Stimulated activated CD4-positive, alpha-beta T cell treated with anti-CD3 and anti-CD28 coated beads, Interleukin-4, amount 100 ng/mL, for 24 hours (primary cell): Measurements from ENCODE around the gene TMEM60.
A peak's percentile ranks its signal among the peaks of the same experiment; 100 is the strongest.
"Not testable (repeated sequence)": the region's sequence is repeated elsewhere in the genome, so short reads cannot be mapped to it uniquely, and the experiment has no call there.

Experiments
- DNase-seq: peaks from one replicate; pipeline ENCODE4 v3.0.0-alpha.2; 2020

TMEM60 gene, protein sequence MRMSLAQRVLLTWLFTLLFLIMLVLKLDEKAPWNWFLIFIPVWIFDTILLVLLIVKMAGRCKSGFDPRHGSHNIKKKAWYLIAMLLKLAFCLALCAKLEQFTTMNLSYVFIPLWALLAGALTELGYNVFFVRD

DNA sequence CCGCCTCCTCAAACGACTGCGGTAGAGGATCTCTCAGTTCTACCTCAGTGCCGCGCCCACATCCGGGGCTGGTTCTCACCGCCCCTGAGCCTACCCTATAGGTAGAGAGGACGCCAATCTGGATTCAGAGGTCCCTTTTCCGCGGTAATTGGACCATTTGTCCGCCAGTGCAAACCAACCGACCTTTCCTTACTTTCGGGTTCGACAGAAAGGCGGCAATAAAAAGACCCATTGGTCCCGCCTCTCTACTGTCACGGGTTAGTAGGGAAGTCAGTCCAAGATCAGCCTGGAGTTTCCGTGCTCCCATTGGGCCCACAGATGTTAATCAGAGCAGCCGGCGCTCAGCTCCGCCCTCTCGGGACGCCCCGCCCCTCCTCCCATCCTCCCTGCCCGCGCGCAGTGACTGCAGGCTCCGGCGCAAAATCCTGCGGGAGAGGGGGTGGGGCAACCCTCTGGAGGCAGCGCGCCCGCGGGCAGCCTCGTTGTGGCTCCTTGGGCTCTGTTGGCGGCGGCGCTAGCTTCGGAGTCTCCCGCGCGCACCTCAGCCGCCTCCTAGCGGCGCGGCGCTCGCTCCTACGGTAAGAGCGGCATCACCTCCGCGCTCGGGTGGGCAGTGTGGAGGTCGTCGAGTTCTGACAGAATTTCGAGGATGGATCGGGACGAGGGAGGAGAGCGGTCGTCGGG lies at the start of gene TMEM60, which contains the start of gene PHTF2:
TSS of gene TMEM60 (minus strand) at position 41 of the 684 bp plus-strand sequence. CDS start 4,061 bp downstream, outside the sequence.
TSS of gene PHTF2 (plus strand) at position 380 of the 684 bp plus-strand sequence.
- DNase-seq: peak; percentile 94

DNA sequence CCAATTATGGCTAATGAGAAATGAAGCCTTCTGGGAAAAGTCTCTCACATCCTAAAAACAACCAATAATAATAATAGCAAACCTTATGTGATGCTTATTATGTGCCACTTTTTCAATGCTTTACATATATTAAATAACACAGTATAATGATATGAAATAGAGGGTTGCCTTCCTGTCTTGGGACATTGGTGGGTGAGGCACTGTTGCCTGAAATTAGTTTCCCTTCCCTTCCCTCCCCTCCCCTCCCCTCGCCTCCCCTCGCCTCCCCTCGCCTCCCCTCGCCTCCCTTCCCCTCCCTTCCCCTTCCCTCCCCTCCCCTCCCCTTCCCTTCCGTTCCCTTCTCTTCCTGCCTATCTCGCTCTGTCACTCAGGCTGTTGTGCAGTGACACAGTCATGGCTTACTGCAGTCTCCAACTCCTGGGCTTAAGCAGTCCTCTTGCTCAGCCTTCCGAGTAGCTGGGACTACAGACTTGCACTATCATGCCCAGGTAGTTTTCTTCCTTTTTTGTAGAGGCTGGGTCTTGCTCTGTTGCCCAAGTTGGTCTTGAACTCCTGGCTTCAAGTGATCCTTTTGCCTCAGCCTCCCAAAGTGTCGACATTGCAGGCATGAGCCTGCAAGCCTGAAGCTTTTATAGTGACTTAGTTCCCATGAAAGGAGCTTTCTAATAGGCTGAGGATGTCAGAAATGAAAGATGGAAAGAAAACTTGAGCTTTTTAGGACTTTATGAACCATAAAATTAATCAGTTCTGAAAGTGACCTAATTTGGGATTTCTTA lies 48.3 kb upstream of the TMEM60 start:
- no peak for DNase-seq

DNA sequence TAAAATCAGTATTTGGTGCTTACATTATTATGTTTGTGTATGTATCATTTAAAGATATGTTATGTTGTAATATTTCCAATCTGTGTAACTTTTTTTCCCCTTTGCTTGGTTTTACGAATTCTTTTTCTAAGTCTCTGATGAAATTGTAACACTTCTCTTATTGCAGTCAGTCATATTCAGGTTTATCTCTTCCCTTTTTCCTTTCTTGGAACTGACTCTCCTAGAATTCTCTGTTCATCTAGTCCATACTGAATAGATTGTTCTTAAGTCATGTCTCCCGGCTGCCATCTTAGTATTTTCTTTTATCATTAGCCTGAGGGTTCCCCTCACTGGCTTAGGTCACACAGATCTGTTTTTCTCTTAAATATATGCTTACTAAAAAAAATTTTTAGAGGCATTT lies 45.0 kb upstream of the TMEM60 start:
- no peak for DNase-seq

DNA sequence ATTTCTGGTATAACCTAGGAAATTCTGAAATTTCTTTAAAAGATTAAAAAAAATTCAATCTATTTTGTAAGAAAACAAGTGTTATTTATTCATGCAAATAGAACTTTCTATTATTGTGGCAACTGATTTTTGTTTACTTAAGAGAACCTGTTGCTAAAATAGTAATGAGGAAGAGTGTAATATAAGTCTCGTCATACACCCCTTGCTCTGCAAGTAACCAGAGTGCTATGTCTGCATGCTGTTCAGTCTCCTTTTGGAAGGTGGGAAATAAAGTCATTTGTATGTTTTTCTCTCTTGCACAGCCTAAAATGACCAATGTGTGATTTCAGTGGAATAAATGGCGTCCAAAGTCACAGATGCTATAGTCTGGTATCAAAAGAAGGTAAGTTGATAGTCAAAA lies 41.7 kb upstream of the TMEM60 start:
- DNase-seq: no peak

DNA sequence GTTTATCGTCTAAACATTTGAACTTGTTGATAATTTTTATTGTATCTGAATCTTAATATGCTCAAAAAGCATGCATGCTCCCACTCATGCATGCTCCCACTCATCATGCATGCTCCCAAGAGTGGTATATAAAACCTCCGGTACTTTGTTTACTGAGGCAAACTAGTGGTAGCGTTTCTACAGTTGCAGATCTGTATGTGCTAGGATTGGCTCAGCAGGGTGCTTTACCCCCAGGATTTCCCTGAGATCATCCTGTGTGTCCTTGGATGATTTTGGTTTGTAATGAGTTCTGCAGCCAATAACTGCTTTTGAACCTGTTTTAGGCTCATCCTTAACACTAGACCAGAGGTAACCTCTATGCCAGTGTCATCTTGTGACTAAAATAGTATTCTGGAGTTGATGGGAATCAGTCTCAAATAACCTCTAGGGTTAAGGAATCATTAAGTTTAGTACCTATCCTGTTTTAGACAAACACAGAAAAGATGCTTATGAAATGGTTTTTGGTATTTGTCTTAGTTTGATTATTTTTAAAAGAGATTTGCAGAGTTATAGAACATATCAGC lies 40.8 kb upstream of the TMEM60 start:
- DNase-seq: no peak

DNA sequence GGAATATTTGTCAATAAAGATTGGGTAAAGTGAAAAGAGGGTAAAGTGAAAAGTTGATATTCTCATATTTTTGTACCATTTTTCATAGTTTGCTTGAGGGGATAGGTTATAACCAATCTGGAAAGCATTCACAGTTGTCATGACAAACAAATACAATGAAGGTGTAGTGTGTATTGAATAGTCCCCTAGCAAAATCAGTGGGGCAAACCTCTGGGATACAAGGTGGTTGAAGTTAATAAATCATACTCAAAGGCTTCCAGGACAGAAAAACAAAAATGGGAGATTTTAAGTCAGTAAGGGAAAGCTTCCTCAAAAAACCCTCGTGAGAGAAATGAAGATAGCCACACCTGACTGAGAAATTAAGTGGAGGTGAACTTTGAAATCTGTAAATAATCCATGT lies 39.7 kb upstream of the TMEM60 start:
- DNase-seq: no peak

DNA sequence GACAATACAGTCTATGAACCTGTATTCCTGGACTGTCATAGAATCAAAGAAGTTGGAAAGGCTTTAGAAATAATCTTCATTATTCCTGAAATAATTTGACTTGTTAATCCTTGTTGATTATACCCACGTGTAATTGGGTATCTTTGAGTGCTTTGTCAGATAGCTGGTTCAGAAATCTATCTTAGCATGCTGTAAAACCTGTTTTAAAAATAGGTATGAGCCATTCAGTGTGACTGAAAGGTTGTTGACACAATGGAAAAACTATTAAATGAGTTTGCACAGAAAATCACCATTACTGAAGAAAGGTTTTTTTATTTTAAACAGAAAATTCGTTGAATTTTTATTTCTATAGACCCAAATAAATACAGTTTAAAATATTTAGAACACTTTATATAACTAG lies 39.0 kb upstream of the TMEM60 start:
- no peak for DNase-seq

DNA sequence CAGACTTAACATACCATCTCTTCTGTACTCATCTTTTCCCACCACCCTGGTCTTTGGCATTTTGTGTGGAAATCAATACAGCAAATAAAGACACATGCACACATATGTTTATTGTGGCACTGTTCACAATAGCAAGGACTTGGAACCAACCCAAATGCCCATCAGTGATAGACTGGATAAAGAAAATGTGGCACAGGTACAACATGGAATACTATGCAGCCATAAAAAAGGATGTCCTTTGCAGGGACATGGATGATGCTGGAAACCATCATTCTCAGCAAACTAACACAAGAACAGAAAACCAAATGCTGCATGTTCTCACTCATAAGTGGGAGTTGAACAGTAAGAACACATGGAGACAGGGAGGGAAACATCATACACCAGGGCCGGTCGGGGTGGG lies 38.2 kb upstream of the TMEM60 start:
- not testable (repeated sequence) for DNase-seq

DNA sequence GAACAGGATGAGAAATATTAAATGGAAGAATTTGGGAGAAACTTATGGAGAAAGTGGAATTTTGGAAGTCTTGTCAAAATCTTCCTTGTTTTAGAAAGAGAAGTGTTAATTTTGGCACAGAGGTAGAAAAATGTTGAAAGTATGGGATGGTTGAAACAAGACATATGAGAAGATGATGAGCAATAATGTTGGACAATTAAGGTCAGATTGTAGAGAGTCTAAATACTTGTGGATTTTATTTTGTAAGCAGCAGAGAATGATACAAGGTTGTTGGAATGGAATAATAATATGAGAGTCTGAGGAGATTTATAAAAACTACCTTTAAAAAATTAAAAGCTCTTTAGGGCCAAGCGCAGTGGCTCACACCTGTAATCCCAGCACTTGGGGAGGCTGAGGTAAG lies 34.9 kb upstream of the TMEM60 start:
- no peak for DNase-seq

DNA sequence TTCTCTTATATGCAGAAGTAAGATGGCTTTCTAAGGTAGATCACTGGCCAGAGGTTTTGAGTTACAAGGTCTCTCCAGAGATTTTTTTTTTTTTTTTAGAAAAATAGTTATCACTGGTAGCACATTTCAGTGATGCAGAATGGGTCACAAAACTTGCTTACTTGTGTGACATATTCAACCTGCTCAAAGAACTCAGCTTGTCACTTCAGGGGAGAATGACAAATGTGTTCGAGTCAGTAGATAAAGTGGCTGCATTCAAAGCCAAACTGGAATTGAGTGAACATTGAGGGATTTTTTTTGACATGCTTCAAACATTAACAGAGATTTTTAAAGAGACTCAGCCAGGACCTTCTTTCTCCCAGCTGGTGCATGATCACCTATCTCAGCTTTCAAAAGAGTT lies 33.7 kb upstream of the TMEM60 start:
- DNase-seq: no peak

DNA sequence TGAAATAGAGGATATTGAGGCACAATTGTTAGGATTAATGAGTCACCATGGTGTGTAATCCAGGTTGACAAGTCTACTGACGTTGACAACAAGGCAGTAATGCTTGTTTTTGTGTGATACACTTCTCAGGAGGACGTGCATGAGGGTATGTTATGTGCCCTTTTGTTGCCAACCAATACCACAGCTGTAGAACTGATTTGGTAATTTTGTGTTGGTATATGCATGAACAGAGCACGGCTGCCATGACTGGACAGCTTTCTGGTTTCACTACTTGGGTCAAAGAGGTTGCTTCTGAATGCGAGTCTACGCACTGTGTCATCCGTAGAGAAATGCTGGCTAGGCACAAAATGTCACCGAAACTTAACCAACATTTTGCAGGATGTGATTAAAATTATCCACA lies 33.2 kb upstream of the TMEM60 start:
- peak; percentile 57 for DNase-seq

DNA sequence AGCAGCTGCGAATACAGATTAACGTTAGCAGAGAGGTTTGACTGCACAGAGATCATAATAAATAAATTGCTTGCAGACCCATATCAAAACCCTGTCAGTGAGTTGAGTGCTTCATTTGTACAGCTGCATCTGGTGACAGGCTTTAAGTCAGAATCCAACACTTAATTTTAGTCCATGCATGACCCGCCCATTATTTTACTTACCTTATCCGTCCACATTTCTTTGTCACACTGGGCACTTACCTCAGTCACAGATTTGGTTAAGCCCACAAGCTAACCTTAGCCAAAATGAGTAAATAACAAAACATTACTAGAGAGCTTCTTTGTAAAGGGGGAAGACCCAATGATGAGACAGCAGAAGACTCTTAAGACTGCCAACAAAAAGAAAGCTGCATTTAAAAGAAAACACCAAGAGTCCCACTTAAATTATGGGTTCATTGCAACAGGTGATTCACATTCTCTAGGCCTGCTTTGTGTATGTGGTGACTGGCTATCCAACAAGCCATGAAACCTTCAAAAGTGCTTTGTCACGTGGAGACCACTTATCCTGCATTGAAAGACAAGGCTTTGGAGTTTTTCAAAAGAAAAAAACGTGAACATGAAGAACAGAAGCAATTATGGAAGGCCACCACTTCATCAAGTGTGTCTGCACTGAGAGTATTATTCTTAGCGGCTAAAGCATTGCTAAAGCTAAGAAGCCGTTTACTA lies 32.6 kb upstream of the TMEM60 start:
- DNase-seq: no peak

DNA sequence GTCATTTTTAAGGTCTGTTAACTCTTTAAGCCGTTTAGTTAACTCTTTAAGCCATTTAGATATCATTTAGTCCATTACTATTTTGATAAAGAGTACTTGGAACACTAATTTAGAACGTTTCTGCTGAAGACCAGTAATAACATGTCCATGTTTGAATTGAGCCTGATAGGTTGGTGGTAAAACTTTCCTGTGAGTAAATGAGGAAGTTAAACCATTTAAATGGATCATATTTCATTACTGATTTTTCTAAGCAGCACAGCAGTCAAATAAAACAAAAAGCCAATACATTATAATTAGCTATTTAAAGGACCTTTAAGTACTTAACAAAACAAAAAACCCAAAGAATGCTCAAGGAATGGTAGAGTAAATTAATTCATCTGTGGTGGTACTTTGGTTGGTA lies 29.8 kb upstream of the TMEM60 start:
- DNase-seq: no peak

DNA sequence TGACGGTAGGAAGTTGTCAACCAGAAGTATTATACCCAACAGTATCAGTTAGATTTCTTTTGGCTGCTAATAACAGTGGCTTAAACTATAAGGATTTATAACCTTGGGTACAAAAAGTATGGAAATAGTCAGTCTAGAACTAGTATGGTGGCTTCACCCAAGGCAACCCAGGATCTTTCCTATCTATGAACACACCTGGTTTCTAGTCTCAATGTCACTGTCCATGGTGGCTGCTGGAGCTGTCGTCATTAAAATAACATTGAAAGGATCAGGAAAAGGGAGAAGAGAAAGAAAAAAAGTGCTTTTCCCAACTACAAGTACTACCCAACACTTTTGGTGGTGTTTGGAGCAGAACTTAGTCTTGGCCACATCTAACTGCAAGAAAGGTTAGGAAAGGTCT lies 28.1 kb upstream of the TMEM60 start:
- DNase-seq: no peak

DNA sequence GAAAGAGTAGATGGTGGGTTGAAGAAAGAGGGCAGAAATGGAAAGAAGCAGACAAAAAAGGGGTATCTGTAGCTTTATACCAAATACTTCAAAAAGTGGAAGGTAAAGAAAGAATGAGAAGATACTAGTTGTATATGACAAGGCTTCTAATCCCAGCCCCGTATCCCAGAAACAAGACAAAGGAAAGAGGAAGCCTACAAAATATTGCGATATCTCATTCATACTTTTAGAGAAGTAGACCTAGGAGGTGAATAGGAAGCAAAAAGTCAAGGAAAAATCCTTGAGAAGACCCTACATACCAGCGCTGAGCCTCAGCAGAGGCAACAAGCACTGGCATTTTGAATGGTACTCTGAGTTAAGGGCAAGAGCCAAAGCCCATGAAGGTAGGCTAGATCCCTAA lies 26.9 kb upstream of the TMEM60 start:
- no peak for DNase-seq

DNA sequence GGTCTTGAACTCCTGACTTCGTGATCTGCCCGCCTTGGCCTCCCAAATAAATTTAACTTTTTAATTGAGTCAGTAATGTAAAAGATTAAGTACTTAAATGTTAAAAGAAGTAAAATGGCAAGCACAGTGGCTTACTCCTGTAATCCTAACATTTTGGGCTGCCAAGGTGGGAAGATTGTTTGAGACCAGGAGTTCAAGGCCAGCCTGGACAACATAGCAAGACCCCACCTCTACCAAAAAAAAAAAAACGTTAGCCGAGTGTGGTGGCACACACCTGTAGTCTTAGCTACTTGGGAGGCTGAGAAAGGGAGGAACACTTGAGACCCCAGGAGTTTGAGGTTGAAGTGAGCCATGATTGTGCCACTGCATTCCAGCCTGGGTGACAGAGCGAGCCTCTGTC lies 26.4 kb upstream of the TMEM60 start:
- no peak for DNase-seq

DNA sequence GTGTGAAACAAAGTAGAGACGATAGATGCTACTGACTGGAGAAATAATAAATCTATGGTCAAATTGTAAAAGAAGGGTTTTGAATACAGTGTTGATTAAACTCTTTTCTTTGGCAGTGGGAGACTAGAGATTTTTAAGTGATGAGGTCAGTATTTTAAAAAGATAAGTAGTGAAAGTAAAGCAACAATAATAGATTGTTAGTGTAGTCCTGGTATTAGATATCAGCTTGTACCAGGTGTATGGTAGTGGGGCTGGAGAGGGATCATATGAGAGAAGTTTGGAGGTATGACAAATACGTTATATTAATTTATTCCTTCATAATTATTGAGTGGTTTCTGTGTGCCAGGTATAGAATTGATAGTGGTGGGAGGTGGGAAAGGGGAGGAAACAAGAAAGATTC lies 25.6 kb upstream of the TMEM60 start:
- no peak for DNase-seq

DNA sequence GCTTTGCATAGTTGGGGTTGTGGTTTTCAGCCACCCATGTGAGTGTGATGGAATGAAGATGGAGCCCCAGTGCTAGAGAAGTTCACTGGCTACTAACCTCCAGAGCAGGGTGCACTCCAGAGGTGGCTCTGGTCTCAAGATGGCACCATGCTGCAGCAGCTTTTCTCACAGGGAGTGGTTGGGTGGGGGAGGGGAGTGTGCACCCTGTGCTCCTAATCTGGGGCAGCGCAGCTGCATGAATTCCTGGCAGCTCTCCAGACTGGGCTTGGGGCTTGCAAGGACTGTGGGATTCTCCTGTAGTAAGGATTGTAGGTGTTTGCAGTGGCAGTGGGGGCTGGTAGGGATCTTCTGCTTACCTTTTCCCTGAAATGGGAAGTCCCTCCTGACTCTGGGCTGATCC lies 24.0 kb upstream of the TMEM60 start:
- no peak for DNase-seq

DNA sequence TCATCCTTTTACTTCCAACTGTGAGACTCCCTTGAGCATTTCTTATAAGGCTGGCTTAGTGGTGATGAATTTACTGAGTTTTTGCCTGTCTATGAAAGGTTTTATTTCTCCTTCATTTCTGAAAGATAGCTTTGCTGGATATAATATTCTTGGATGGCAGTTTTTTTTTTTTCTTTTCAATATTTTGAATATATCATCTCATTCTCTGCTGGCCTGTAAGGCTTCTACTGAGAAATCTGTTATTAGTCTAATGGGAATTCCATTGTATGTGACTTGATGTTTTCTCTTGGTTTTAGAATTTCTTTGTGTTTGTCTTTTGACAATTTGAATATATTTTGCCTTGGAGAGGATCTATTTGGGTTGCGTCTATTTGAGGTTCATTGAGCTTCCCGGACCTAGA lies 22.7 kb upstream of the TMEM60 start:
- DNase-seq: no peak

DNA sequence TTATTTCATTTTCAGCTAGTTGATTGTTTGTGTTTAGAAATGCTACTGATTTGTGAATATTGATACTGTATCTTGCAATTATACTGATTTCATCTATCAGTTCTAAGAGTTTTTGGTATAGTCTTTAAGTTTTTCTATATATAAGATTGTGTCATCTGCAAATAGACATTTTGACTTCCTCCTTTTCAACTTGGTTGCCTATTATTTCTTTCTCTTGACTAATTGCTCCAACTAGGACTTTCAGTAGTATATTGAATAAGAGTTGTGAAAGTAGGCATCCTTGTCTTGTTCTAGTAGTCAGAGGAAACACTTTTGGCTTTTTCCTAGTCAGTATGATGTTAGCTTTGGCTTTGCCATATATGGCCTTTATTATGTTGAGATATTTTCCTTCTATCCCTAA lies 20.8 kb upstream of the TMEM60 start:
- no peak for DNase-seq

DNA sequence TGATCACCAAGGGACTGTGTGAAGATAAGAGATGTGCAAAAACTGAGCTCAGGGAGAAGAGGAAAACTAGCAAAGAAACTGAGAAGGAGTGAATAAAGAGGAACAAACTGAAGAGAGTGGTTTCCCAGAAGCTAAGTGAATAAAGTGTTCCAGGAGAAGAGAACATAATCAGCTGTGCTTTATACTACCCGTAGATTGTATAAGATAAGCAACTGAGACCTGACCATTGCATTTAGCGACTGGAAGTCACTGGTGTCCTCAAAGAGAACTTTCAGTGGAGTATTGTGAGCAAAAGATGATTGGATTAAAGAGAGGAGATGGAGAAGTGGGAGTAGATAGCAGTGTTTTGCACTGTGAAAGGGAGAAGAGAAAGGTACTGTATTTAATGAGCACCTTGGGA lies 14.9 kb upstream of the TMEM60 start:
- DNase-seq: no peak

DNA sequence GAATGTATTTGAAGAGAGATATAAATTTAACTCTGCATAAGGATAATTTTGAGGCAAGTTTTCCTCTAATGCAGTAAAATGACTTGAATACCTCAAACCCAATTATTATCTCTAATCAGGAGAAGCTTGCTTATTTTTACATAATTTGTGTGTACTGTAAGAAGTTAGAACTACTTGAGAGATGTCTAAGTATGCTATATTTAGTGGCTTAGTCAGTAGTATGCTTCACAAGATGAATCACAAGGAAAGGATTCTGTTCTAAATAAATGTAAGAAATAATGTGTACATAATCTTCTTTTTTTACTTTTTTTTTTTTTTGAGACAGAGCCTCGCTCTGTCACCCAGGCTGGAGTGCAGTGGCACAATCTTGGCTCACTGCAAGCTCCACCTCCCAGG lies 14.1 kb upstream of the TMEM60 start:
- no peak for DNase-seq
